HG02759 (cell line): ENCODE data around the gene CDCP2.
"Not testable (repeated sequence)": the region's sequence is repeated elsewhere in the genome, so short reads cannot be mapped to it uniquely, and the experiment has no call there.

Source experiments
- ATAC-seq: cut with Tn5 transposase; IDR thresholded peaks from one replicate; pipeline ENCODE4 v1.9.1; 2021; ENCODE audit warnings: mild to moderate bottlenecking, moderate library complexity; ENCODE audit not compliant: unreplicated experiment

The CDCP2 gene

DNA sequence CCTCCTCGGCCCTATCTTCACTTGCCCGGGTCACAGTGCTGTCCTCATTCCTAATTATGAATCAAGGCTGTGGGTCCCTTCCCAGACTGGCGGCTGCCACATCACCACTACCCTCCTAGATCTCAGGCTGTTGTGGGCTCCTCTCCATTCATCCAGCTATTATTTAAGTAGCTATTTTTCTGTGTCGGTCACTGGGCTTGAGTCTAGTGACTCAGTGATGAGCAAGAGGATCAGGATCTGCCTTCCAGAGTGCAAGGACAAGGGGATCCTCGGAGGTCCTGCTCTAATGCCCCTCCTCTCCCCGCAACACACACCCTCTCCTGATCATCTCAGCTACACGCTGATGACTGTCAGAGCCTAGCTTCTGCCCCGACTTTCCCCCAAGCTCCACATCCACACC lies 34.1 kb downstream of the CDCP2 start:
- no peak for ATAC-seq

- no peak for ATAC-seq
Observed at GRCh38 chr1:54117815-54118563, 34.8 kb downstream of the CDCP2 start.

GRCh38 chr1:54115520-54115919 lies 37.3 kb downstream of the CDCP2 start:
- ATAC-seq = no peak

GRCh38 chr1:54114955-54115354 lies 37.8 kb downstream of the CDCP2 start:
- ATAC-seq = no peak

DNA sequence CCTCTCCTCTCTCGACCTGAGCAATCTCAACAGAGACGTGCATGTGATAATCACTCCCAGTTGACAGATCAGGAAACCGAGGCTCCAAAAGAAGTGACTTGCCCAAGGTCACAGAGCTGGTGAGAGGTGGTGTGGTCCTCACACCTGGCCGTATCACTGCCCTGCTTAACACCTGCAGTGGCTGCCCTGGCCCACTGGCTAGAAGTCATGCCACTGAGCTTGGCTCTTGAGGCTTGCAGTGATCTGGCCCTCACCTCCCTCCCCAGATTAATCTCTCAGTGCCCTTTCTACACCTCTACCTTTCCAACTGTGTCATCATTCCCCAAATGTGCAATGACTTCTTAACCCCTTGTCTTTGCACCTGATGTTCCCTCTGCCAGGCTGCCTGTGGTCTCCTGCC lies 38.8 kb downstream of the CDCP2 start:
- ATAC-seq = no peak

GRCh38 chr1:54112705-54113368 lies 40.0 kb downstream of the CDCP2 start:
- ATAC-seq = no peak

GRCh38 chr1:54112027-54112426 lies 40.8 kb downstream of the CDCP2 start:
- no peak for ATAC-seq

- ATAC-seq = no peak
Observed at GRCh38 chr1:54111624-54112023, 41.2 kb downstream of the CDCP2 start.

- ATAC-seq = no peak
Observed at GRCh38 chr1:54110996-54111395, 41.8 kb downstream of the CDCP2 start.

DNA sequence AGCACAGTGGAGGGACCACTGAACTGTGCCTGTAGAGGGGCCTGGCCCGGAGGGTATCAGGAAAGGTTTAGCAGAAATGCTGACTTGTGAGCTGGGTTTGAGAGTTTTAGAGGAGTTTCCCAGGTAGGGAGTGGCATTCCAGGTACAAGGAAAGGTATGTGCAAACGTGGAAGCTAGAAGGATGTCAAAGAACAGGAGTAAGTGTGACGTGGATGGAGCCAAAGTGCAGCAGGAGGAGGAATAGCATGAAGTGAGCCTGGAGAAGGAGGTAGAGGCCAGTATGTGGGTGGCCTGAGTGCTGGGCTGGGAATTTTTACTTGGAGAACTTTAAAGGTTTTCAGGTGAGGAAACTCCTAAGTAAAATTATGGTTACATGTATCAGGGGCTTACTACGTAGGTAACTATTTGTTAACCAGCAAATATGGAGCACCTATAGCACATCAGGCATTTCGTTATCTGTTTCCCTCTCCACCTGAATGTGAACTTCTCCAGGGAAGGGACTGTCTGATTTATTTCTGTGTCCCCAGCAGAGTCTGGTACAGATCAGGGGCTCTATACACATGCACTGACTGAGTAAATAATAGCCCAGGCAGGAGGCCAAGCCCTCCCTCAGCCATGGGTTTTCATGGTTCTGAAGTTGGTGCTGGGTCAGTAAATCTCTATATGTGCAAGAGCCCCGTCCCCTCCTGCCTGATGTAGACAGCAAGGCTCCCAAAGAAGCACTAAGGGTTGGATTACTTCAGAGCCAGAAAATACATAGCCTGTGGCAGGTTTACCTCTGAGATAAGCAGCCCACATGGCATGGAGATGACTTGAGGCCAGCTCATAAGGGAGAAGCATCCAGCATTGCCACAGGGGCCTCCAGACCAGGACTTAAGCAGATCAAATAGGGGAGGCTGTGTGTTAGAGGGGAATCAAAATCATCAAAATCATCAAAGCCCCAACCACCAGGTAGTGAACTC lies 43.4 kb downstream of the CDCP2 start:
- no peak for ATAC-seq

- no peak for ATAC-seq
Observed at GRCh38 chr1:54108156-54108555, 44.6 kb downstream of the CDCP2 start.

- ATAC-seq = no peak
Observed at GRCh38 chr1:54107131-54107530, 45.7 kb downstream of the CDCP2 start.

DNA sequence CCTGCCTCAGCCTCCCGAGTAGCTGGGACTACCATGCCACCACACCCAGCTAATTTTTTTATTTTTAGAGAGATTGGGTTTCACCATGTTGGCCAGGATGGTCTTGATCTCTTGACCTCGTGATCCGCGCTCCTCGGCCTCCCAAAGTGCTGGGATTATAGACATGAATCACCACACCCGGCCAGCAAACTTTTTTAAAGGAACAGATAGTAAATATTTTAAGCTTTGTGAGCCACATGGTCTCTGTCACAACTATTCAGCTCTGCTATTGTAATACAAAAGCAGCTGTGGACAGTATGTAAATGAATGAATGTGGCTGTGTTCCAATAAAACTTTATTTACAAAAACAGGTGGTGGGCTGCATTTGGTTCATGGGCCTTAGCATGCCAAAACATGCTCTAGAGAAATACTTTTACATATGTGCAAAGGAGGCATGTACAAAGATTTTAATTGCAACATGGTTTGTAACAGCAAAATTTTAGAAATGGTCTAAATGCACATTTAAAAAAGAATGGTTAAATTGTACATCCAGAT lies 47.0 kb downstream of the CDCP2 start:
- no peak for ATAC-seq

- ATAC-seq = no peak
Observed at GRCh38 chr1:54105080-54105479, 47.7 kb downstream of the CDCP2 start.

DNA sequence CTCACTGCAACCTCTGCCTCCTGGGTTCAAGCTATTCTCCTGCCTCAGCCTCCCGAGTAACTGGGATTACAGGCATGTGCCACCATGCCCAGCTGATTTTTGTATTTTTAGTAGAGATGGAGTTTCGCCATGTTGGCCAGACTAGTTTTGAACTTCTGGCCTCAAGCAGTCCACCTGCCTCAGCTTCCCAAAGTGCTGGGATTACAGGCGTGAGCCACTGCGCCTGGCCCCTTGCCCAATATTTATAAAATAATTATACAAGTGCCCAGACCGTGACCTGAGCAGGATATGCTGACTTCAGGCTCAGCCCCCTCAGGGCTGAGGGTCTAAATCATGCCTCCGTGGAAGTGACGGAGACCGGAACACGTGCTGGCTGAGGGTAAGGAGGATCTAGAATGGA lies 48.2 kb downstream of the CDCP2 start:
- ATAC-seq = not testable (repeated sequence)

GRCh38 chr1:54103414-54103813 lies 49.4 kb downstream of the CDCP2 start:
- ATAC-seq = no peak

DNA sequence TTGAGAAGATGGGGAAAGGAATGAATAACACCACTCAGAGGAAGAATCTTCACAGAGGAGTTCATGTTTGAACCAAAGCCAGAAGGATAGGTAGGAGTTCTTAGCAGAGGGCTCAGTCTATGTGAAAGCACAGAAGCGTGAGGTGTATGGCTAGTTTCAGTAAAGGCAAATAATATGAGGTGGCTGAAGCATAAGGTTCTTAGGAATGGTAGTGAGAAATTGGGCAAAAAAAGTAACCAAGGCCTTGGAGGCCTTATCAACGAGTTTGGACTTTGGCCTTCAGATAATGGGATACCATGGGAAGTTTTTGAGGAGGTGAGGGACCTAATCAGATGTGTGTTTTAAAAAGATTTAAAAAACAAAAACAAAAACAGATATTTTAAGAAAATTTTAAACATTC lies 52.3 kb downstream of the CDCP2 start:
- no peak for ATAC-seq

DNA sequence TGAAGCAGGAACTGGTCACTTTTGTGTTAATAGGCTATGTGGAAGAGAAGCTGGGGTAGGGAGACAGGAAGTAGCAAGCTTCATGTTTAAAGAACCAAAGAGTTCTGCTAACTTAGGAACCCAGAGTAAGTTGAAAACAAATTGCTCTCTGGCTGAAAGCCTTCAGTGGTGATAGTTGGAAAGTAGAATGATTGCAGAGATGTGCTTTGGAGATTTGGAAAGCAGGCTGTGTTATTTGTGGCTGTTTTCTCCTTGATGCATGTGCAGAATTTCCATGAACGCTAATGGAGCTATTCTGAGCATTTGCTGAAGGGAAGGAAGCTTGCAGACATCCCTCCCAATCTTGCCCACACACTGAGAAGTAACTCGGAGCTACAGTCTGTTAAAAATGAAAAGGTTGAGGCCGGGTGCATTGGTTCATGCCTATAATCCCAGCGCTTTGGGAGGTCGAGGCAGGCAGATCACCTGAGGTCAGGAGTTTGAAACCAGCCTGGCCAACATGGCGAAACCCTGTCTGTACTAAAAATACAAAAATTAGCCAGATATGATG lies 53.7 kb downstream of the CDCP2 start:
- no peak for ATAC-seq

GRCh38 chr1:54096877-54097240 lies 55.9 kb downstream of the CDCP2 start:
- ATAC-seq = no peak

DNA sequence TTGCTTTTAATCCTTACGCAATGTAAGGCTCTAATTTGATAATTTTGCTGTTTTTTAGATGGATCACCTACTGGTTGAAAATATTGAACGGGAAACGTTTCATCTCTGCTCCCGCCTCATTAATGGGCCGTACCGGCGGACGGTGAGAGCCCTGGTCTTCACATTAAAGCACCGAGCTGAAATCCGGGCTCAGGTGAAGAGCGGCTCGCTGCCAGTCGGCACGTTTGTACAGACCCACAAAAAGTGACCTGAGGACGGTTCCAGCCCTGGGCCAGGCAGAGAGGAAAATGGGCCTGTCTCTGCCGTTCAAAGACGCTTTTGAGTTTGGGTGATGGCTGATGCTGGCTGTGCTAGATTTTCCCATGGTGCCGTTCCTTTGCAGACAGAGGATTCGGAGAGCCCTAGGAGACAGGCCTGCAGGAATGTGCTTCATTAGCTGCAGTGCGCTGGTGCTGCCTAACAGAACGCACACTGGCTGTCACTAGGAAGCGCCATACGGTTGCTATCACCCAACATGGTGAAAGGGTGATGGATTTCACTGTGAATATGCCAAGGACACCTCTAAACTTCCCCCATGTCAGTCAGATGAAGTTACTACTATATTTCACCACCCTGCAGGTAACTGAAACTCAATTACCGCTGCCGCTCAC lies 56.4 kb downstream of the CDCP2 start:
- ATAC-seq = no peak
